HepG2 (cell line): ENCODE measurements around the gene ASCC3.

Experiments
- KAT7 ChIP-seq: IDR thresholded peaks from 2 replicates; pipeline ENCODE4 v1.6.1; 2018; ENCODE audit warnings: borderline replicate concordance, missing compliant biosample characterization
- ZNF362 ChIP-seq: sonication (generic); formaldehyde crosslinking; IDR thresholded peaks from 2 replicates; pipeline ENCODE4 v1.4.0; 2020; ENCODE audit warnings: missing genetic modification reagents, mild to moderate bottlenecking, borderline replicate concordance

DNA sequence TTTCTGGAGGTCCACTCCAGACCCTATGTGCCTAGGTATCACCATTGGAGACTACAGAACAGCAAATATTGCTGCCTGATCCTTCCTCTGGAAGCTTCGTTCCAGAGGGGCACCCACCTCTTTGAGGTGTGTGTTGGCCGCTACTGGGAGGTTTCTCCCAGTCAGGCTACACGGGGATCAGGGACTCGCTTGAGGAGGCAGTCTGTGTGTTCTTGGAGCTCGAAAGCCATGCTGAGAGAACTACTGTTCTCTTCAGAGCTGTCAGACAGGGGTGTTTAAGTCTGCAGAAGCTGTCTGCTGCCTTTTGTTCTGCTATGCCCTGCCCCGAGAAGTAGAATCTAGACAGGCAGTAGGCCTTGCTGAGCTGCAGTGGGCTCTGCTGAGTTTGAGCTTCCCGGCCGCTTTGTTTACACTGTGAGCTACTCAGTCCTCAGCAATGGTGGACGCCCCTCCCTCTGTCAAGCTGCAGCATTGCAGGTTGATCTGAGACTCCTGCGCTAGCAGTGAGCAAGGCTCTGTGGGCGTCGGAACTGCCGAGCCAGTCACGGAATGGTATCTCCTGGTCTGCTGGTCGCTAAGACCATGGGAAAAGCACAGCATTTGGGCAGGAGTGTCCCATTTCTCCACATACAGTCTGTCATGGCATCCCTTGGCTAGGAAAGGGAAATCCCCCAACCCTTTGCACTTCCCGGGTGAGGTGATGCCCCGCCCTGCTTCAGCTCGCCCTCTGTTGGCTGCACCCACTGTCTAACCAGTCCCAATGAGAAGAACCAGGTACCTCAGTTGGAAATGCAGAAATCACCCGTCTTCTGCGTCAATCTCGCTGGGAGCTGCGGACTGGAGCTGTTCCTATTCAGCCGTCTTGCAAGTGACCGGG, 32.5 kb upstream of the ASCC3 start:
- no peak for TF ChIP-seq KAT7 (CRISPR knock-in tag)
- TF ChIP-seq ZNF362 (CRISPR knock-in tag) = no peak
